Stomach (tissue), 9 donors: Measurements from ENCODE around the gene EIF2A. TPM values are rescaled to one million over a fixed set of nuclear protein-coding genes. Genes with fewer than 3 reads are reported as not detected.

ENCODE experiments used
- DNase-seq, 2 donors: peaks; one replicate each; pipeline versions ENCODE4 v3.0.0 to v3.0.0-alpha.2; 2013 to 2019
- H3K27ac ChIP-seq, 5 donors: fragments of 200-600 bp in 4 of 5; sonication (generic) in 4 of 5; one replicate each; pipeline ENCODE4 v1.5.1; 2013 to 2019; ENCODE audit warnings: mild to moderate bottlenecking in 1 of 5, moderate library complexity in 1 of 5
- H3K27me3 ChIP-seq, 3 donors: fragments of 200-600 bp; sonication (generic); one replicate each; pipeline ENCODE4 v1.5.1; 2017 to 2019; ENCODE audit warnings: mixed run types in 1 of 3
- H3K36me3 ChIP-seq, 4 donors: fragments of 200-600 bp; sonication (generic); 1 replicate in 3 of 4; 2 replicates in 1 of 4; pipeline ENCODE4 v1.5.1; 2016 to 2019
- H3K4me1 ChIP-seq, 4 donors: fragments of 200-600 bp; sonication (generic); one replicate each; pipeline ENCODE4 v1.5.1; 2016 to 2019
- H3K4me3 ChIP-seq, 4 donors: fragments of 200-600 bp; sonication (generic) in 3 of 4; one replicate each; pipeline ENCODE4 v1.5.1; 2016 to 2019; ENCODE audit warnings: mild to moderate bottlenecking in 1 of 4
- H3K9me3 ChIP-seq, 4 donors: fragments of 200-600 bp; sonication (generic); one replicate each; pipeline ENCODE4 v1.5.1; 2016 to 2019
- EP300 ChIP-seq: sonication (generic); formaldehyde crosslinking; IDR thresholded peaks from one replicate; pipeline ENCODE4 v1.6.1; 2017; ENCODE audit warnings: antibody characterized with exemption
- POLR2A ChIP-seq, 4 donors: fragments of 450-650 bp; IDR thresholded peaks; one replicate each; pipeline ENCODE4 v1.6.1; 2016; ENCODE audit warnings: antibody characterized with exemption in 4 of 4, control low read depth in 2 of 4, mild to moderate bottlenecking in 1 of 4, moderate library complexity in 1 of 4
- POLR2AphosphoS5 ChIP-seq, 3 donors: sonication (generic); formaldehyde crosslinking; IDR thresholded peaks; one replicate each; pipeline ENCODE4 v1.6.1; 2016; ENCODE audit warnings: antibody characterized with exemption in 3 of 3
- WGBS, 5 donors: extraction: QIAGEN DNeasy Blood & Tissue Kit in 3 of 5; methylation state at CpG; one replicate each; pipeline versions ENCODE4 v1.1.5 to v1.1.7; 2013 to 2018; 5-methylcytosine and 5-hydroxymethylcytosine counted together
- intact Hi-C: fragments of 100-400 bp; cut with DNase I; formaldehyde crosslinking; loops from one replicate; pipeline ENCODE4 v1.15.1; 2023; ENCODE audit warnings: low total_unique reads
- polyA plus RNA-seq, 3 donors: library from polyadenylated mRNA; stranded (reverse); fragments of 200-250 nt; gene quantifications; one replicate each; pipeline ENCODE4 v1.2.3, GENCODE V29; 2013
- total RNA-seq, 5 donors: library from RNA; depleted of rRNA; stranded (reverse); fragments of >200 nt; gene quantifications; one replicate each; pipeline versions ENCODE4 v1.1.0 to v1.2.3, GENCODE V29; 2014 to 2016
- TF ChIP-seq, protein P1 (sequence below), 7 experiments: fragments of 450-650 bp in 4 of 7; fragments of 200-600 bp in 3 of 7; sonication (generic) in 3 of 7; IDR thresholded peaks; one replicate each; pipeline ENCODE4 v1.5.1; 2016 to 2019; ENCODE audit warnings: antibody characterized with exemption in 7 of 7, control low read depth in 2 of 7, mild to moderate bottlenecking in 1 of 7
- donor health status: healthy with polysubstance abuse.
- donor health status: Bipolar disorder and iron deficiency.
- donor health status: healthy.

EIF2A gene
- total and polyA plus RNA-seq, 8 donors = 21.4 to 690 (median 124) TPM

GRCh38 chr3:150582620-150583019 is 36.0 kb downstream of the EIF2A start:
- H3K4me3 ChIP-seq = no peak overlapping the region
- peaks cover 16 to 75% (median 65%) of the 10 kb centered on the region in 4 donors for H3K36me3 ChIP-seq
- peak overlapping the region in 2 of 5 donors; percentile 19 to 31 for H3K27ac ChIP-seq
- DNase-seq = peak in 1 of 2 donors; percentile 22
- H3K9me3 ChIP-seq = no peaks in the 10 kb centered on the region
- no peaks in the 10 kb centered on the region for H3K27me3 ChIP-seq
- TF ChIP-seq EP300 (no peak), POLR2A (IDR thresholded peaks at IDR 0.05) (no peak), POLR2AphosphoS5 (IDR thresholded peaks at IDR 0.05) (no peak)
- TF ChIP-seq, protein P1, sequence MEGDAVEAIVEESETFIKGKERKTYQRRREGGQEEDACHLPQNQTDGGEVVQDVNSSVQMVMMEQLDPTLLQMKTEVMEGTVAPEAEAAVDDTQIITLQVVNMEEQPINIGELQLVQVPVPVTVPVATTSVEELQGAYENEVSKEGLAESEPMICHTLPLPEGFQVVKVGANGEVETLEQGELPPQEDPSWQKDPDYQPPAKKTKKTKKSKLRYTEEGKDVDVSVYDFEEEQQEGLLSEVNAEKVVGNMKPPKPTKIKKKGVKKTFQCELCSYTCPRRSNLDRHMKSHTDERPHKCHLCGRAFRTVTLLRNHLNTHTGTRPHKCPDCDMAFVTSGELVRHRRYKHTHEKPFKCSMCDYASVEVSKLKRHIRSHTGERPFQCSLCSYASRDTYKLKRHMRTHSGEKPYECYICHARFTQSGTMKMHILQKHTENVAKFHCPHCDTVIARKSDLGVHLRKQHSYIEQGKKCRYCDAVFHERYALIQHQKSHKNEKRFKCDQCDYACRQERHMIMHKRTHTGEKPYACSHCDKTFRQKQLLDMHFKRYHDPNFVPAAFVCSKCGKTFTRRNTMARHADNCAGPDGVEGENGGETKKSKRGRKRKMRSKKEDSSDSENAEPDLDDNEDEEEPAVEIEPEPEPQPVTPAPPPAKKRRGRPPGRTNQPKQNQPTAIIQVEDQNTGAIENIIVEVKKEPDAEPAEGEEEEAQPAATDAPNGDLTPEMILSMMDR (IDR thresholded peaks at IDR 0.05) = no peak
- H3K4me1 ChIP-seq = peaks cover 0 to 26% (median 9%) of the 10 kb centered on the region in 4 donors
- 28 to 58% (median 42%) methylated on average over 2 of the region's 2 CpGs for WGBS, 5 donors
- intact Hi-C loops = no loop called here

- Histone ChIP-seq H3K27me3 (no peaks in the 10 kb centered on the region), H3K4me3 (no peak overlapping the region), H3K36me3 (peaks cover 16 to 72% (median 64%) of the 10 kb centered on the region in 4 donors), H3K27ac (peak overlapping the region in 2 of 5 donors; percentile 19 to 31), H3K9me3 (no peaks in the 10 kb centered on the region), H3K4me1 (peaks cover 0 to 26% (median 11%) of the 10 kb centered on the region in 4 donors)
- no peak for DNase-seq
- intact Hi-C loops = no loop called here
- TF ChIP-seq, protein P1 (IDR thresholded peaks at IDR 0.05) = no peak
- TF ChIP-seq EP300 (no peak), POLR2AphosphoS5 (IDR thresholded peaks at IDR 0.05) (no peak), POLR2A (IDR thresholded peaks at IDR 0.05) (no peak)
- WGBS, 5 donors = 21 to 62% (median 38%) methylated on average over 1 of the region's 1 CpG
These were observed 36.4 kb downstream of the EIF2A start for GRCh38 chr3:150583028-150583427.

DNA sequence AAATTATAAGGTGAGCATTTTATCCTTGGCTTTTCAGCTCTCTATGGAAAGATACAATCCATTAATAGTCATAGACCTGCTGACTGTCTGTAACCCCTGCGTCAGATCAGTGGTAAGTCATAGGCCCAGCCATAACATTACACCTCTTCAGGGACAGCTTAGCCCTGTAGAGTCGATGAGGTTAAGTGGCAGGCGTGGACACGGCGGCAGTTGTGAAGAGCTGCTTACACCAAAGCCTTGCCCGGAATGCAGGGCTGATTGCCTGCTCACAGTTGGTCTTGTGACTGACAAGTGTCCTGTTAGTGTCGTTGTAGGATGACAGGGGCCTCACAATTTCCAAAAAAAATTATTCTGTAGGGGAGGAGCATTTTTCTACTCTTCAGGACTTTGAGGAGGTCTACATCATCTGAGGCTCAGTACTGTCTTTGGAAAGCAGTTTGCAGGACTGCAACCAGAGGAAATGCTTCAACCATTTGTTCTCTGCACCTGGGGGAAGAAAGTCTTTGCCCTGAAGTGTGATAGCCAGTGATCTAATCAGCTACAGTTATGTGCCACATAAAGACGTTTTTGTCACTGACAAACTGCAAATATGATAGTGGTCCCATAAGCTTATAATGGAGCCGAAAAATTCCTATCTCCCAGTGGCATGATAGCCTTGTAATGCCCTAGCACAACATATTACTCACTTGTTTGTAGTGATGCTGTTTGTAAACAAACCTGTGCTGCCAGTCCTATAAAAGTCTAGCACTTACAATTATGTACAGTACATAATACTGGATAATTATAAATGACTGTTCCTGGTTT is 41.6 kb downstream of the EIF2A start:
- DNase-seq = no peak
- intact Hi-C loops = no loop called here
- H3K27ac ChIP-seq = no peak overlapping the region
- peaks cover 6 to 29% (median 28%) of the 10 kb centered on the region in 4 donors for H3K36me3 ChIP-seq
- WGBS, 5 donors = 49 to 62% (median 53%) methylated on average over 9 of the region's 9 CpGs
- no peak overlapping the region for H3K4me3 ChIP-seq
- peaks cover 0 to 11% (median 3%) of the 10 kb centered on the region in 4 donors for H3K4me1 ChIP-seq
- TF ChIP-seq, protein P1 (IDR thresholded peaks at IDR 0.05) = no peak
- TF ChIP-seq EP300 (no peak), POLR2A (IDR thresholded peaks at IDR 0.05) (no peak), POLR2AphosphoS5 (IDR thresholded peaks at IDR 0.05) (no peak)
- no peaks in the 10 kb centered on the region for H3K27me3 ChIP-seq
- H3K9me3 ChIP-seq = no peaks in the 10 kb centered on the region

DNA sequence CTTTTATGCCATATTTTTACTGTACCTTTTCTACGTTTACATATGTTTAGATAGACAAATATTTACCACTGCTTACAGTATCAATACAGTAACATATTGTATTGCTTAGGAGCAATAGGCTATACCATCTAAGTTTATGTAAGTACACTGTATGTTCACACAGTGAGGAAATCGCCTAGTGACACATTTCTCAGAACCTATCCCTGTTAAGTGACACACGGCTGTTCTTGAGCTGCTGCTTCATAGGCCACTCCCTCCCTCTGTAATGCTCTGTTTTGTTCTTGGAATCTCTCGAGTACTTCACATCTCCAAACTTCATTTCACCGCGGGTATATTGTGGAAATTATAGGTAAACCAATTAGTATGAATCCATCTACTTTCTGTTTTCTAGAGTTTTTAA is 43.2 kb downstream of the EIF2A start:
- Histone ChIP-seq H3K4me1 (peaks cover 0 to 5% (median 0%) of the 10 kb centered on the region in 4 donors), H3K27me3 (no peaks in the 10 kb centered on the region), H3K9me3 (no peaks in the 10 kb centered on the region), H3K4me3 (no peak overlapping the region), H3K27ac (no peak overlapping the region), H3K36me3 (peaks cover 6 to 17% (median 12%) of the 10 kb centered on the region in 4 donors)
- 45 to 62% (median 54%) methylated on average over 6 of the region's 6 CpGs for WGBS, 5 donors
- DNase-seq = peak in 1 of 2 donors; percentile 15
- no peak for TF ChIP-seq POLR2A (IDR thresholded peaks at IDR 0.05)
- no peak for TF ChIP-seq POLR2AphosphoS5 (IDR thresholded peaks at IDR 0.05)
- TF ChIP-seq EP300 = no peak
- TF ChIP-seq, protein P1 (IDR thresholded peaks at IDR 0.05) = no peak
- intact Hi-C loops = no loop called here
